NCI-H128 (cell line): ENCODE measurements around the gene CRMP1.
"Not testable (repeated sequence)": the region's sequence is repeated elsewhere in the genome, so short reads cannot be mapped to it uniquely, and the experiment has no call there.

ENCODE experiments used
- DNase-seq: peaks from one replicate; lab custom pipeline; 2025; ENCODE audit not compliant: unreplicated experiment; lab: John Stamatoyannopoulos, UW

The CRMP1 gene

DNA sequence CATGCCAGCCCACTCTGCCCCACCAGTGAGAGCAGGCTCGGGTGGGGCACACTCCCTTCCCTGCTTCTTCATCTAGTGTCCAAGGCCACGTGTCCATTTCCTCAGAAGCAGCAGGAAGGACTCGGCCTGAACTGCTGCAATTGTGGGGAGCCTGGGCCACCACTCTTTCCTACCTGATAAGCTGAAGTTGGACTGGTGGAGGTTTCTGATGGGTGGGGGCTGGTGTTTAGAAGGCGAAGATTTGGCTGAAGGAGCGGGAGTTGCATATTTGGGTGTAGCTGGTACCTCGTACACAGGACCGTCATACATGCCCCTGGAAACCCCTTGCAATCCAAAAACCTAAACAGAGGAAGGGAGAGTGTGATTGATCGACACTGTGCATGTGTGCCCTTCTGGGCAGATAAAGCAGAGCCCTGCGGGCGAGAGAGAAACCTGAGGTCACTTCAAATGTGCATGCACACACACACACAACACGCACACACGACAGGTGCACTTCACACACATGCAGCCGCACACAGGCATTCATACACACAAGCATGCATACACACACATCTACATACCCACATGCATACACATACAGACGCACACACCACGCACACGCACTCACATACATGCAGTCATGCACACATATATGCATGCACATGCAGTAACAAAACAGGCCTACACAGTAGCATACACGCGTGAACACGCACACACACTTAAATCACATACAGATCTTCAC is 67.4 kb downstream of the CRMP1 start:
- DNase-seq, result no peak

DNA sequence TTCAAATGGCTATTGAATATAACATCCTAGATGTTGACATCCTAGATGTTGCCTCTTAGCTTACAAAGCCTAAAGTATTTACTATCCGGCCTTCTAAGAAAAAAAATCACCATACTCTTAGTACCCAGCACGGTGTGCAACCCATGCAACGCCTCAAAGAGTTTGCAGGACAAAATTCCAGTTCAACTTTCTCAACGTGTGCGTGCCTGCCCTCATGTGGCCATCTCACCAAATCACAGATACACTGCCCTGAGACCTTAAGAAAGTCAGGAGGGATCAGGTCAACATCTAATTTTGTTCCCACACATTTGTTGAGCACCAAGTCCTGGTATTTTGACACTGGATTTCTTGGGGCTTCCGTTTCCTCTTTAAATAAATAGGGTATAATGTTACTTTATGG is 68.3 kb downstream of the CRMP1 start:
- DNase-seq, result no peak

DNA sequence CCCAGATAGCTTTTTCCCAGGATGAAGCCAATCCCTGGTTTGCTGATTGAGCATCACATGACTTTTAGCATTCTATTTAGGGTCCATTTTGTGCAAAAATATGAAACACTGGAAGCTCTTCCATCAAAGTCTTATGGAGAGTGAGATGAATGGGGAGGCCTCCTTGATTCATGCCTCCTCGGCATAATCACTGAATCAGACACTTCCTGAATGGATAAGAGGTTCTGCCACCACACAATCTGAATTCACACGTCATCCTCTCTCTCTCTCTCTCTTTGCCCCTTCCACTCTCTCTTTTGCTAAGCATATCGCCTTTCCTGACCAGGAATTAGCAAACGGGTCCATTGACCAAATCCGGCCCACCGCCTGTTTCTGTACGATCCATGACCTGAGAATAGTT is 68.7 kb downstream of the CRMP1 start:
- DNase-seq, result no peak

DNA sequence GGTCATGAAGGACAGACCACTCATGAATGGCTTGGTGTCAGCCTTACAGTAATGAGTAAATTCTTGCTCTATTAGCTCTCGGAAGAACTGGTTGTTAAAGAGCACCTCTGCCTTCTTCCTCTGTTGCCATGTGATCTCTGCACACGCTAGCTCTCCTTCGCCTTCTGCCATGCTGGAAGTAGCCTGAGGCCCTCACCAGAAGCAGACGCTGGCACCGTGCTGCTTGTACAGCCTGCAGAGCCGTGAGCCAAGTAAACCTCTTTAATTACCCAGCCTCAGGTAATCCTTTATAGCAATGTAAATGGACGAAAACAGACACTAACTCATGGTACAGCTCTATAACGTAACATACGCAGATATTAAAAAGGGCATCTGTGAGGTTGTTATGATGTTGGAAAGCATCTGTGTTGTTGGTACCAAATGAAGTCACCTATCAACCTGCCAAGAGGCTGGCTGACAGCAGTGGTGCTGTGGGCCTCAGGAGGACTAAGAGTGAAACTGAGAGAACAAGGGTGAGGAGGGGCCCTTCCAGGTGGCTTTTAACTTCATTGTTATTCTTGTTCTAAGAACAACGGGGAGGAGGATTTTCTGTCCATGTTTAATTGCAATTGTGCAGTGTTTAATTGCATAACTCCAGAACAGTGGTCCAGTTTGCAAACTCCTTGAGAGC is 69.2 kb downstream of the CRMP1 start:
- no peak for DNase-seq

DNA sequence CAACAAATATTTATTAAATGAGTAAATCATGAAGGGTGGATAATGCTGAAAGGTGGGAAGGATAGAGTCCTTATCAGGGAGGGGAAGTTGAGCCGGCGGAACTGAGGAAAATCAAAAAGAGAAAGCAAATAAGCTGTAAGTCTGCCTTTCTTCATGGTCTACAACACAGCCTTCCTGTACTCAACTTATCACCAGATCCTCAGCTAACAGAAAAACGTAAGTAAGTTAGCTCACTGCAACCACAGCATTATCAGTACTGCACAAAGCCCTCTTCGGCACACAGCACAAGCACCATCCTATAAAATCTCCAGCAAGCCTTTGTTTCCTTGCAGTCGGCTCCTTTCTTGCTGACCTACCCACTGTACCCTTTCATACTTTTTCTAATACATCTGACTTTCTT is 70.3 kb downstream of the CRMP1 start:
- DNase-seq, result no peak

DNA sequence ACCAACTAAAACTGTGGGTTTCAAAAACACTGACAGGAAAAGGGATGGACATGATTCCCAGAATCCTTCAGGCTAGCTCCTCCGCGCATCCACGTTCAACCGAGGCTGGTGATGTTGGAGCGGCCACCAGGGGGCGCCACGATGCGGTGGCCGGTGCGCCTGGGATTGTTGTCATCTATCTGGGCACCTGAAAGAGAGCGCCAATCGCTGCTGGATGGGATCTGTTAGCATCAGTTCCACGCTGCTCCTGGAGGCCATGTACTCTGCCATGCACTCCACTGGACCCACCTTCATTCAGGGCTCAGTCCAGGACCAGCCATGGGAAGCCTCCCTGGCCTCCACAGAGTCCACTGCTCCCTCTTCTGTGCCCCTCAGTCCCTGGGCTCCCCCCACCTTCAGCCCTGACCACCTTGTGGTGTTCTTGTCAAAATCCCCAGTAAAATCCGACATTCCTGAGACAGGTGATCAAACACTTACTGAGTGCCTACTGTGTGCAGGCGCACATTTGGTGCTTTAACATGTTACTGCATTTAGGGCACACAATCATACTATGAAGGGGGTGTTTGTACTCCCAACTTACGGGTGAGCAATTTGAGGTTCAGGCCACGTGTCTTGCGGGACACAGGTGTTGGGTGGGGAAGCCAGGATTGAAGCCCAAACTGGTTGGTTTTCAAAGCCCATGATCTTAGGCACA is 71.1 kb downstream of the CRMP1 start:
- DNase-seq, result no peak

DNA sequence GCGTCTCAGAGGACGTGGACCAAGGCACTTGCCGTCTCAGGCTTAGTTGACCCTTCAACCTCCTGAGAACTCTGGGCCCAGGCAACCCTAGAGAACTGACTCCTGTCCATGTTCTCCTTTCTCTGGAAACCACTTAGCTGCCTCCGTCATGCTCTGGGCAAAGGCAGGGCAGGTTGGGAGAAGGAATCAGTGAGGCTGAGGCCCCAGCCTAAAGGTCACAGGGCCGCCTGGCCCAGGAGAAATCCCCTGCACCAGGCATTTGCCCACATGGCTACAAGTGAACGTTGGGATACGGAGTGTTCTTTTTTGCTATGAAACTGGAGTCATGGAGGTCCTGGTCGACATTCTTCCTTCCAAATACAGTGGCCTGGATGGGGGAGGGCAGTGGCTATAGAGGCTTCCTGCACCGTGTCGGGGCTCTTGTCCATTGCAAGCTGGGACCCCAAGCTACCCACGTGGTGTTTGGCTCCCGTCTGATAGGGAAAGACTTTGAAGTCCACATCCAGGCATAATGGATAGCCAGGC is 76.0 kb downstream of the CRMP1 start:
- DNase-seq, result no peak

DNA sequence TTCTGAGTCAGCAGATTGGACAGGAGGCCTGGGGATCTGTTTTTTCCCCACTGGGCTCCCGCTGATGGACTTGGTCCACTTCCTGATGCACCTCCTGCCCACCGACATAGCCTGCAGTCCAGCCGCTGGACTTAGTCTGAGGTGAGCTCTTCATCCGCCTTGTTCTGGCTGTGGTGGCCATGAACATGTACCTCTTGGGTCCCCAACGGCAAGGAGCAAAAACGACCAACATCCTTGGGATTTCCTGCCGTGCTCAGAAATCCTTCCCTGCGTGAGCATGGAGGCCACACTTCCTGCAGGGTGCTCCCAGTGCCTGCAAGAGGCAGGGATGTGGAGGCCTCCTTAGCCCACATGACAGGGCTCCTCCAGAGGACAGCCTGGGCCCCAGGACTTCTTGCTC is 76.8 kb downstream of the CRMP1 start:
- no peak for DNase-seq

DNA sequence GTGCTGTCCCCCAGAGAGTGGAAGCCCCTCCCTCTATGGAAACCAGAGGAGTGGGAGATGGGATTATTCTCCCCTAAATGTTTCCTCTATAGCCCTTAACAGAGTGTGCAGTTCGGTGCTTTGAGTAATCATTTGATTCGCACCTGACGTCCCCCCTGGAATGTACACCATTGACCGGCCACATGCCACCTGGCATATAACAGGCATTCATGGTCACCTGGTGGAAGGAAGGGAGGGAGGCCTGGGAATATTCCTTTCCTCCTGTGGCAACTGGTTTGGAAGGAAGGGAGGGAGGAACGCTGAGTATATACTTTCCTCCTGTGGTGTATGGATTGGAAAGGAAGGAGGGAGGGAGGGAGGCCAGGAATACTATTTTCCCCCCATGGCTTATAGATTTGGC is 77.2 kb downstream of the CRMP1 start:
- no peak for DNase-seq

DNA sequence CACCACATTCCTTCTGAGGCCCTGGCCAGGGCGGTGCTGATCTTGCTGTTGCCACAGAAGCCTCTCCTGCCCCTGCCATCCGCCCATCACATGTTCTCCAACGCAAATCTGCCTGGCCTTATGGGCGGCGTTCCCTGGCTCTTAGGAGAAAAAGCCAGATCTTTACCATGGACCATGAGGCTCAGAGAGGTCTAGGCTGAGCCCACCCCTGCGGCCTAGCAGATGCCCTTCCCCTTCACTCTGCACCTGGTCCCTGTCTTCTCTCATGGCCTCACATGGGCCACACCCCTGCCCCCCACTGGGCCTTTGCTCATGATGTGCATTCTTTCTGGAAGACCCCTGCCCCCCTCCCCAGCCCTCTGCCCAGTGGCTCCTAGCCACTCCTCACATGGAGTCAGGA is 78.5 kb downstream of the CRMP1 start:
- DNase-seq, result no peak

DNA sequence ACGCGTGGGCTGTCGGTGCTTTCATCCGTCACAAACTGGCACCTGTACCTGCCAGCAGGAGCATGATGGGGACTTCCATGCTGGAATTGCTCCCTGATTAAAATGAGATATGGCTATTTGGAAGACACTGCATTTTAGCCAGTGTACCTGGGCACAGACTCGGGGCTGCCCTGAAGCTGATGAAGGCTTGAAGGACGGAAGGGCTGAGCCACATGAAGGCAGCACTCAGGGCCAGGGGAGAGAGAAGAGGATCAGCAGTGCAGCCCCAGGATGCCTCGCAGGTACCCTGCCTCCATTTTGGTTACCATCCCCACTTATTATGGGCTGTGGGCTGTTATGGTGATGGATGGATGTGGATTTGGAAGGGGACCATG is 79.0 kb downstream of the CRMP1 start:
- no peak for DNase-seq

DNA sequence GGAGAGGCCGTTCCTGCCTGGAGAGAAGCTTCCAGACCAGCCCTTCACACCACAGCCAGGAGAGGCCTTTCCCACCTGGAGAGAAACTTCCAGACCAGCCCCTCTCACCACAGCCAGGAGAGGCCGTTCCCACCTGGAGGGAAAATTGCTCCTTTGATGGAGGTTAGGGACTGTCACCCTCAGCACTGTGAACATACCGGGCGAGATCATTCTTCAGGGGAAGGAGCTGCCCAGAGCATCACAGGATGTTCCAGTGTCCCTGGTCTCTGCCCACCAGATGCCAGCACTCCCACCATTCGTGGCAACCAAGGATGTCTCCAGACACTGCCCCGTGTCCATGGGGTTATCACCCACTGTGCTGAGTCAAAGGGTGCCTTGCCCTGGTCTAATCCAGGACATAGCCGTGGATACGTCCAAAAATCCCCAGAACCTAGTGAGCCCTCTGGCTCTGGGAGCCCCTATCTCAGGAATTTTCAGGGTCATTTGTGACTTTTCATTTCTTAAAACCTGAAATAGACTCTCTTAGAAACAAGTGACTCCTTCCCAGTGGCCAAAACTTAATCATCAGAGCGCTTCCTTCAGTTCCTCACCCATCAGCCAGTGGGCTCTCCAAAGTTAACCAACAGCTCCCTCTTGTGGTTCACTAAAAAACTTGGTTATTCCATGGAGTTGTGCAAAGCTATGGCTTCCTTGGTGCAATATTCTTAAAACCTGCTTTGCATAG is 80.2 kb downstream of the CRMP1 start:
- DNase-seq, result peak; percentile 9

DNA sequence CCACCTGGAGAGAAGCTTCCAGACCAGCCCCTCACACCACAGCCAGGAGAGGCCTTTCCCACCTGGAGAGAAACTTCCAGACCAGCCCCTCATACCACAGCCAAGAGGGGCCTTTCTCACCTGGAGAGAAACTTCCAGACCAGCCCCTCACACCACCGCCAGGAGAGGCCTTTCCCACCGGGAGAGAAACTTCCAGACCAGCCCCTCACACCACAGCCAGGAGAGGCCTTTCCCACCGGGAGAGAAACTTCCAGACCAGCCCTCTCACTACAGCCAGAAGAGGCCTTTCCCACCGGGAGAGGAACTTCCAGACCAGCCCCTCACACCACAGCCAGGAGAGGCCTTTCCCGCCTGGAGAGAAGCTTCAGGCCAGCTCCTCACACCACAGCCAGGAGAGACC is 80.8 kb downstream of the CRMP1 start:
- not testable (repeated sequence) for DNase-seq

DNA sequence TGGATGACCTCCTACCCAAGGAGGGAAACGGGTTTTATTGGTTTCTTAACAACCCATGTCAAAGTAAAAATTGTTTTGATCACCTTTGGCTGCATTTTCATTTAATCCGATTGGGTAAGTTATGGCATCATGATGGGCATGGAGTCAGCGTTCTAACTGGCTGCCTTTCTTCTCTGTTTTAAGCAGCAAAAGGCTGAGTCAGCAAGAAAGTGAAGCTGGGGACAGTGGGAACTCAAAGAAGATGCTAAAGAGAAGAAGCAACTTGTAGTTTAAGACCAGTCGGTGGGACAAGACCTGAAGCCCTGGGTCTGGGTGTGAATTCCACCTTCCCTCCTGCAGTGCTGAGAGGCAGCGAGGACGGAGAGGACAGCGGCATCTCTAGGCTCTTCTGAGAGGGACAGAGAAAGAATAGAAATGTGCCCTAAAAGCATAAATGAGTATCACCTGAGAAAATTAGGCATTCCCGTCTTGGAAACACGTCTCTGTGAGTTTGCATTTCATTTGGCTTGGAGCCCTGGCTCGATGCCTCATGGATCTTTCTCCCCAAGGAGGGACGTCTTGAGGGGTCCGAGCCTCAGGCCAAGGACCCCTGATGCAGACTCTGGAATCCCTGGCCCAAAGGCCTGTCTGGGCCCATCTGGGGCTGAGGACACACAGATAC is 82.0 kb downstream of the CRMP1 start:
- no peak for DNase-seq

DNA sequence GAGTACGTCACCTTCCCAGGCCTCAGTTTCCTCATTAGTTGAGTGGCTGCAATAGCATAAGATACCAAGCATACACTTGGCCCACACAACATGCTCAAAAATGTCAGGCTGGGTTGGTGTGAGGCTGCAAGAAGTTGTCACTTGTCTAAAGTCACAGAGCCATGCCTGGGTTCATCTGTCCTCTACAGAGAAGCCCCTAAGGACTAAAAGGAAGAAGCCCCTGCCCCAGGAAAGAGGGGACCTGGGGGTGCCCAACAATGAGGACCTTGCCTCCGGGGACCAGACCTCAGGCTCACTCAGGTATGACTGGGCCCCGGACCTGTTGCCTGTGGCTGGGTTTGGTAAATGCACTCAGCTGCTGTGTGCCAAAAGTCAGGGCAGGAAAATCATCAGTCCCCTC is 82.7 kb downstream of the CRMP1 start:
- DNase-seq, result no peak

DNA sequence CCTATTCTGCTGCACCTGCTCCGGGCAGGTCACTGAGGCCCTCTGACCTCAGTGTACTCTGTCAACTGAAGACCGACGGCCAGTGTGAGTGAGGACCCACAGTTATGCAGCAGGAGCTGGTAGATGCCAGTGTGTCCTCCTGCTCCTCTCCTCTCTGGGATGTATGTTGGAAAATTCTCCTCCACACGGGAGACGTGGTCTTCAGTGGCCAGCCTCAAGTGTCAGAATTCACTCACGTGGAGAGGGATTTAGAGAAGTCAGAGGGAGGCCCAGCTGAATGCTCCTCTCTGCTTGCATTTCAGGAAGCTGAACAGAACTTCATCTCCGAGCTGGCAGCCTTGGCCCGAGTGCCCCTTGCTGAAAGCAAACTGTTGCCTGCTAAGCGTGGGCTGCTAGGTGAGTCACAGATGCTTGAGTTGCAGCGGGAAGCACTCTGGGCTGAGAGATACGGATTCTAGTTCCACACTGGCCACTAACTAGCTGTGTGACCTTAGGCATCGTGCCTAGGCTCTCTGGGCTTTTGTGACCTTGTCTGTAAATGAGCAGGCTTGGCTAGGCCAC is 83.6 kb downstream of the CRMP1 start:
- no peak for DNase-seq

DNA sequence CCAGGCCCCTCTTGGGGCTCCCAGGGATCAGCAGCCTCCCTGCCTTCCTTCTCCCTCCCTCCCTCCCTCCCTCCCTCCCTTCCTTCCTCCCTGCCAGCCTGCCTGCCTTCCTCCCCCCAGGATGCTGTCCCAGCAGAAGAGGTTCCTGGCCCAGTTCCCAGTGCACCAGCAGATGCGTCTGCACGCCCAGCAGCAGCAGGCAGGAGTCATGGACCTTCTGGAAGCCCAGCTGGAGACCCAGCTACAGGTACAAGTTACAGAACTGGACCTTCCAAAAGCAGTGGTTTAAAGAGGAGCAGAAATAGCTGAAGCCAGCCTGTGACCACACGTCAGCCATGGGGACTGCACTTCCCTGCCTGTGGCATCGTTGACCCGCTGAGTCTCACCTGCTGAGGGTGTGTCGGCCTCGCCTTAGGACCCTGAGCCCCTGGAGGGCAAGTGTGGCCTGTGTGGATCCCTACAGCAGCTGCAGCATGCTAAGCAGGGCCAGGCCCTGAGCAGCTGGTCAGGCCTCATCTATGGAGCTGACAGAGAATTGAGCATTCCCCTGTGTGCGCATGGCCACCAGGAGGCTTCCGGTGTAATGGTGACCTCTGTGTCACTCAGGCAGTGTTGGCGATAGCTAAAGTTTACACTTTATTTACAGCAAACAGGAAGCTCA is 84.7 kb downstream of the CRMP1 start:
- no peak for DNase-seq

DNA sequence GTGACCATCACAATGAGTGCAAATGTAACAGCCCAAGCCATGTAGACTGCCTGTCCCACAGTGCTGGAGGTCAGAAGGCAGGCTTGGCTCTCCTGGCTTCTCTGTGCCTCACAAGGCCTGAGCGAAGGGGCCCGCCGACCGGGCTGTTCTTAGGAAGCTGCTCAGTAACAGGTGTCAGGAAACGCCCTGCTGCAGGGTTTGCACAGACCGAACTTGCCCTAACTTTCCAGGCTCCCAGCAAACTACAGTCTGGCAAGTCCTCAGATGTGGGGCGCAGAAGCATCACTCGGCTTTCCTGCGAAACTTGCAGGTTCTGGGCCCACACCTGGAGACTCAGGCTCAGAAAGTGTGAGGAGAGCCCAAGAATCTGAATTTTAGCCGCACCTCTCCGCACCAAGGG is 87.6 kb downstream of the CRMP1 start:
- DNase-seq, result no peak

DNA sequence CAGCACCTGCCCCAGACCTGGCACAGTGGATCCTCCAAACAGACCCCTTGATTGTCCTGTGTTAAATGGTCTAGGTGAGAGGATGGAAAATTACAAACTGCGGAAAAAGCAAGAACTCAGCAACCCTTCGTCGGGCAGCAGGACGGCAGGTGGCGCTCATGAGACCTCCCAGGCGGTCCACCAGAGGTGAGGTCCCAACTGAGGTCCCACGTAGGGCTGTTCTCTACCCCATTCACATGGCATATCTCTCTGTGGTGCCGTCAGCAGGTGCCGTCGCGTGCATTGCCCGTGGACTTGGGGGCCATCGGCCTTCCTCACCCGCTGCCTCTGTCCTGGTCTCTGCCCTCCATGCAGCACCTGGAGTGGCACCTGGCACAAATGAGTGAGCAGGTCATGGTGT is 88.2 kb downstream of the CRMP1 start:
- no peak for DNase-seq

DNA sequence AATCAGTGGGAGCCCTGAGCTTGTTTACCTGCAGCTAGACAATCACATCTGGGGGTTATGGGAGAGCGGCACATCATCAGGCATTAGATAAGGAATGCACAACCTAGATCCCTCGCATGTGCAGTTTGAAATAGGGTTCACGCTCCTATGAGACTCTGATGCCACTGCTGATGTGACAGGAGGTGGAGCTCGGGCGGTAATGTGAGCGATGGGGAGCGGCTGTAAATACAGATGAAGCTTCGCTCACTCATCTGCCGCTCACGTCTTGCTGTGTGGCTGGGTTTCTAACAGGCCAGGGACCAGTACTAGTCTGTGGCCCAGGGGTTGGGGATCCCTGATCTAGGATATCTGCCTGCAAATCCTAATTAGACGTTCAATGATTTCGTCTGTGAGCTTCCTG is 90.3 kb downstream of the CRMP1 start:
- DNase-seq, result no peak
